ENCODE data around the gene SYNE4. TPM values are rescaled to one million over a fixed set of nuclear protein-coding genes. Genes with fewer than 3 reads are reported as not detected.

Gene SYNE4
- total RNA-seq, 1 experiment from 2014 or later: 1.1 TPM

- Histone ChIP-seq H3K4me1 (ENCODE audit: control insufficient read depth, insufficient read depth, low read length) (no peaks in the 10 kb centered on the region), H3K27me3 (ENCODE audit: control insufficient read depth, insufficient read depth, low read length) (no peaks in the 10 kb centered on the region), H3K27ac (ENCODE audit: low read length) (no peak overlapping the region), H3K4me3 (ENCODE audit: low read depth in 2 of 2, low read length in 2 of 2) (no peak overlapping the region), H3K9me3 (ENCODE audit: control insufficient read depth, insufficient read depth, low read depth, low read length) (no peaks in the 10 kb centered on the region), H3K36me3 (ENCODE audit: control insufficient read depth, insufficient read depth, low read length) (no peaks in the 10 kb centered on the region)
- no peak for TF ChIP-seq TCF7L2 (IDR thresholded peaks at IDR 0.05; ENCODE audit: low read depth, low read length)
- TF ChIP-seq POLR2AphosphoS5 (IDR thresholded peaks at IDR 0.05; ENCODE audit: low read depth, low read length): no peak
- no peak for TF ChIP-seq REST (IDR thresholded peaks at IDR 0.05; ENCODE audit: insufficient read depth in 1 of 2, low read depth in 2 of 2, low read length in 1 of 2)
- TF ChIP-seq SIN3A (IDR thresholded peaks at IDR 0.05; ENCODE audit: borderline replicate concordance, insufficient read depth, low read depth, low read length): no peak
- TF ChIP-seq, protein P1, sequence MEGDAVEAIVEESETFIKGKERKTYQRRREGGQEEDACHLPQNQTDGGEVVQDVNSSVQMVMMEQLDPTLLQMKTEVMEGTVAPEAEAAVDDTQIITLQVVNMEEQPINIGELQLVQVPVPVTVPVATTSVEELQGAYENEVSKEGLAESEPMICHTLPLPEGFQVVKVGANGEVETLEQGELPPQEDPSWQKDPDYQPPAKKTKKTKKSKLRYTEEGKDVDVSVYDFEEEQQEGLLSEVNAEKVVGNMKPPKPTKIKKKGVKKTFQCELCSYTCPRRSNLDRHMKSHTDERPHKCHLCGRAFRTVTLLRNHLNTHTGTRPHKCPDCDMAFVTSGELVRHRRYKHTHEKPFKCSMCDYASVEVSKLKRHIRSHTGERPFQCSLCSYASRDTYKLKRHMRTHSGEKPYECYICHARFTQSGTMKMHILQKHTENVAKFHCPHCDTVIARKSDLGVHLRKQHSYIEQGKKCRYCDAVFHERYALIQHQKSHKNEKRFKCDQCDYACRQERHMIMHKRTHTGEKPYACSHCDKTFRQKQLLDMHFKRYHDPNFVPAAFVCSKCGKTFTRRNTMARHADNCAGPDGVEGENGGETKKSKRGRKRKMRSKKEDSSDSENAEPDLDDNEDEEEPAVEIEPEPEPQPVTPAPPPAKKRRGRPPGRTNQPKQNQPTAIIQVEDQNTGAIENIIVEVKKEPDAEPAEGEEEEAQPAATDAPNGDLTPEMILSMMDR (IDR thresholded peaks at IDR 0.05): no peak
- DNase-seq (ENCODE audit: low read depth, low spot score): no peak
- in situ Hi-C loops (cut with HindIII; ENCODE audit: low pct_unique_long_range_greater_than_20kb, low sequenced_read_pairs) (no loop called here), intact Hi-C loops (cut with micrococcal nuclease; ENCODE audit: unreplicated experiment) (no loop called here)
- no peak for ATAC-seq
- no TSS peak for BruUV-seq (replicated peaks)
- POLR2A ChIA-PET: no interaction called here
- CTCF ChIA-PET: interaction anchor here (0.6 kb wide), 1 partner anchor 13 kb away, joined by 5 read pairs; no protein-coding TSS in a partner anchor
Measured at GRCh38 chr19:36040495-36040894, 31.9 kb upstream of the SYNE4 start.

- H3K36me3 ChIP-seq (ENCODE audit: control insufficient read depth, insufficient read depth, low read length): no peaks in the 10 kb centered on the region
- ATAC-seq (no peak), DNase-seq (ENCODE audit: low read depth, low spot score) (no peak)
- H3K27me3 ChIP-seq (ENCODE audit: control insufficient read depth, insufficient read depth, low read length): no peaks in the 10 kb centered on the region
- ChIA-PET CTCF (no interaction called here), POLR2A (no interaction called here)
- TF ChIP-seq, protein P1 (IDR thresholded peaks at IDR 0.05): no peak
- TF ChIP-seq POLR2AphosphoS5 (IDR thresholded peaks at IDR 0.05; ENCODE audit: low read depth, low read length) (no peak), TCF7L2 (IDR thresholded peaks at IDR 0.05; ENCODE audit: low read depth, low read length) (no peak), REST (IDR thresholded peaks at IDR 0.05; ENCODE audit: insufficient read depth in 1 of 2, low read depth in 2 of 2, low read length in 1 of 2) (no peak), SIN3A (IDR thresholded peaks at IDR 0.05; ENCODE audit: borderline replicate concordance, insufficient read depth, low read depth, low read length) (no peak)
- no TSS peak for BruUV-seq (replicated peaks)
- intact Hi-C loops (cut with micrococcal nuclease; ENCODE audit: unreplicated experiment): no loop called here
- no peak within 1 kb of the TSS for H3K27ac ChIP-seq (ENCODE audit: low read length)
- peak within 1 kb of the TSS; percentile 32 to 38 for H3K4me3 ChIP-seq (ENCODE audit: low read depth in 2 of 2, low read length in 2 of 2)
- peaks cover 4% of the 10 kb centered on the region; the same call in 1 of the 2 replicates for H3K4me1 ChIP-seq (ENCODE audit: control insufficient read depth, insufficient read depth, low read length)
- H3K9me3 ChIP-seq (ENCODE audit: control insufficient read depth, insufficient read depth, low read depth, low read length): no peaks in the 10 kb centered on the region
- in situ Hi-C loops (cut with HindIII; ENCODE audit: low pct_unique_long_range_greater_than_20kb, low sequenced_read_pairs): no loop called here
Measured at GRCh38 chr19:36032251-36033104, 23.9 kb upstream of the SYNE4 start, which contains the start of gene CLIP3. Gene CLIP3, minus strand, starts transcription at chr19:36032873. Its CDS starts 516 bp downstream, at chr19:36032357.

Measured in Panc1 (cell line).